Endothelial cell (in vitro differentiated cells): Measurements from ENCODE around the gene QPCTL. TPM values are rescaled to one million over a fixed set of nuclear protein-coding genes. Genes with fewer than 3 reads are reported as not detected.

Experiments used
- DNase-seq: peaks from one replicate; pipeline ENCODE4 v3.0.0; 2021; ENCODE audit warnings: low spot score
- H3K27ac Mint-ChIP-seq: one replicate; pipeline ENCODE4 v1.8.0; 2021; ENCODE audit warnings: mixed read lengths, inconsistent platforms; ENCODE audit not compliant: unreplicated experiment
- H3K27me3 Mint-ChIP-seq: one replicate; pipeline ENCODE4 v1.8.0; 2021; ENCODE audit warnings: mild to moderate bottlenecking, moderate library complexity, mixed read lengths, inconsistent platforms; ENCODE audit not compliant: unreplicated experiment
- H3K36me3 Mint-ChIP-seq: one replicate; pipeline ENCODE4 v1.8.0; 2021; ENCODE audit warnings: mild to moderate bottlenecking, low read depth, mixed read lengths, inconsistent platforms; ENCODE audit not compliant: unreplicated experiment
- H3K4me1 Mint-ChIP-seq: one replicate; pipeline ENCODE4 v1.8.0; 2021; ENCODE audit warnings: mild to moderate bottlenecking, mixed read lengths, inconsistent platforms; ENCODE audit not compliant: unreplicated experiment
- H3K4me3 Mint-ChIP-seq: one replicate; pipeline ENCODE4 v1.8.0; 2021; ENCODE audit warnings: mild to moderate bottlenecking, mixed read lengths, inconsistent platforms; ENCODE audit not compliant: unreplicated experiment
- H3K9me3 Mint-ChIP-seq: one replicate; pipeline ENCODE4 v1.8.0; 2021; ENCODE audit warnings: mixed read lengths, inconsistent platforms; ENCODE audit not compliant: unreplicated experiment
- total RNA-seq: library from RNA; stranded (reverse); fragmentation: NEBNext Ultra II Directional; extraction: Animal tissue kit (Norgen Biotek cat#: 25700); gene quantifications from one replicate; pipeline ENCODE4 v1.2.1, GENCODE V29; 2021; ENCODE audit not compliant: unreplicated experiment
- TF ChIP-seq, protein P1 (sequence below): fragments of 200-600 bp; sonication (generic); IDR thresholded peaks from one replicate; pipeline ENCODE4 v1.5.0; 2021; ENCODE audit warnings: antibody characterized with exemption; ENCODE audit not compliant: unreplicated experiment

The QPCTL gene
- total RNA-seq, 1 donor from 2014 or later = 10.6 TPM

DNA sequence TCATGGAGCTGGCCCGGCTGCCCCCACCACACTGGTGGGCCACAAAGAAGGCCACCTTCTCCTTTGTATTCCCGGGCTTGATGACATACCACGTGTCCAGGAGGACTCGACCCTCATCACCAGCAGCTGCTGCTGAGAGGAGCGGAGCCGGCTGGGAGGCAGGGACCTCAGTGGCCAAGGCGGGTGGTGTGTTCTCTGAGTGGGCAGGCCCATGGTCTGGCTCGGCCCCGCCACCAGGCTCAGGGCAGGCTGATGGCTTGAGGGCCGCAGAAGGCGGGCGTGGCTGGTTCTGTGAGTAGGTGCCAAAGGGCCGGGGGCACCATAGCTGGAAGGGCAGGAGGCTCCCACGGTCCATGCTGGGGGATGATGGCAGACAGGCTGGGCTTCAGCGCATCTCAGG is 20.7 kb downstream of the QPCTL start:
- TF ChIP-seq, protein P1, sequence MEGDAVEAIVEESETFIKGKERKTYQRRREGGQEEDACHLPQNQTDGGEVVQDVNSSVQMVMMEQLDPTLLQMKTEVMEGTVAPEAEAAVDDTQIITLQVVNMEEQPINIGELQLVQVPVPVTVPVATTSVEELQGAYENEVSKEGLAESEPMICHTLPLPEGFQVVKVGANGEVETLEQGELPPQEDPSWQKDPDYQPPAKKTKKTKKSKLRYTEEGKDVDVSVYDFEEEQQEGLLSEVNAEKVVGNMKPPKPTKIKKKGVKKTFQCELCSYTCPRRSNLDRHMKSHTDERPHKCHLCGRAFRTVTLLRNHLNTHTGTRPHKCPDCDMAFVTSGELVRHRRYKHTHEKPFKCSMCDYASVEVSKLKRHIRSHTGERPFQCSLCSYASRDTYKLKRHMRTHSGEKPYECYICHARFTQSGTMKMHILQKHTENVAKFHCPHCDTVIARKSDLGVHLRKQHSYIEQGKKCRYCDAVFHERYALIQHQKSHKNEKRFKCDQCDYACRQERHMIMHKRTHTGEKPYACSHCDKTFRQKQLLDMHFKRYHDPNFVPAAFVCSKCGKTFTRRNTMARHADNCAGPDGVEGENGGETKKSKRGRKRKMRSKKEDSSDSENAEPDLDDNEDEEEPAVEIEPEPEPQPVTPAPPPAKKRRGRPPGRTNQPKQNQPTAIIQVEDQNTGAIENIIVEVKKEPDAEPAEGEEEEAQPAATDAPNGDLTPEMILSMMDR = no peak
- Mint-ChIP-seq H3K36me3 (peaks cover 16% of the 10 kb centered on the region), H3K4me1 (peaks cover 25% of the 10 kb centered on the region), H3K27ac (no peak overlapping the region), H3K27me3 (peaks cover 14% of the 10 kb centered on the region), H3K4me3 (no peak overlapping the region), H3K9me3 (no peaks in the 10 kb centered on the region)
- no peak for DNase-seq

DNA sequence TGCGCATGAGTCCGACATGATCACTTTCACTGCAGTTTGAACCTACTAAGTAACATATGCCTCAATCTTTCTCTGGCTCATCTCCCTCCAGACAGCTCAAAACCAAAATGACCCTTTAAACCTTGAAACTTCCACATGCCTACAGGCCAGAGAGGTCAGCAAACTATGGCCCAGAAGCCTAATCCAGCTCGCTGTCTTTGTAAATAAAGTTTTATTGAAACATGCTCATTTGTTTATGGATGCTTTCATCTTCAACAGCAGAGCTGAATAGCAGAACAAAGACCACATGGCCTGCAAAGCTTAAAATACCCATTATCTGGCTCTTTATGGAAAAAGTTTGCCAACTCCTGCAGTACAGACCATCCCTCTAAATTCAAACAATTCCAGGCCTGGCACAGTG is 22.7 kb downstream of the QPCTL start:
- Mint-ChIP-seq H3K4me3 (no peak overlapping the region), H3K27me3 (peaks cover 14% of the 10 kb centered on the region)

DNA sequence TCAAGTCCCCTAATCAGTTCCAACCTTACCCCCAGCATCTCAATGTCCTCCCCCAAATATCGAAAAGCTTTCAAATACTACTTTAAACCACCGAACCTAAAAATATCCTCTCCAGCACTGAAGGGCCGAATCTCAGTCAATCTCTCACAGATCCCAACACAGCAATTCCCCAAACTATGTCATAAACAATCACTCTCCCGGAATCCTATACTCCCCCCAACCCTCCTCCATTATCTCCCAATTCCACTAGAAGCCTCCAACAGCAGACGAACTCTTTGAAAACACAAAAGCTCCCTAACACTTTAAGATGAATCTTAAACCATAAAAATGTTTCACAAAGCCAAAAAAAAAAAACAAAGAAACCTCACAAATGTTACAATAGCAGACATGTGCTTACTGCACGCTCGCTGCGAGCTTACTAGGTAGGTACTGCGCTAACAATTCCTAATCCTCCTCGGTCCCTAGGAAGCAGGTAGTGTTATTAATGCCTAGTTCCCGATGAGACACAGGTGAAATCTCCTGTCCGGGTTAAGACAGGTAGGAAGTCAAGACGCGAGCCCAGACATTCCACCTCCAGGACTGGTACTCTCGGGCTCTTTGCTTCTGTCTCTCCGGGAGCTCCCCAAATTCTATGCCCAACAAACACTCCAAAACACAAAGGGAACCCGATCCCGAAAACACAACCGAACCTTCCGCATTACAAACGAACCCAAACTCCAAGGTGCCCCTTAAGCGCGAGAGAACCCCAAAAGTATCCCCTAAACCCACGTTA is 24.1 kb downstream of the QPCTL start:
- TF ChIP-seq, protein P1 = no peak
- DNase-seq = no peak
- no peaks in the 10 kb centered on the region for H3K9me3 Mint-ChIP-seq

More for the DNA sequence above, 22.7 kb downstream of the QPCTL start:
- Mint-ChIP-seq H3K36me3 (peaks cover 19% of the 10 kb centered on the region), H3K27ac (peak overlapping the region; percentile 1), H3K4me1 (peaks cover 31% of the 10 kb centered on the region), H3K9me3 (no peaks in the 10 kb centered on the region)
- TF ChIP-seq, protein P1 = no peak
- DNase-seq = no peak

DNA sequence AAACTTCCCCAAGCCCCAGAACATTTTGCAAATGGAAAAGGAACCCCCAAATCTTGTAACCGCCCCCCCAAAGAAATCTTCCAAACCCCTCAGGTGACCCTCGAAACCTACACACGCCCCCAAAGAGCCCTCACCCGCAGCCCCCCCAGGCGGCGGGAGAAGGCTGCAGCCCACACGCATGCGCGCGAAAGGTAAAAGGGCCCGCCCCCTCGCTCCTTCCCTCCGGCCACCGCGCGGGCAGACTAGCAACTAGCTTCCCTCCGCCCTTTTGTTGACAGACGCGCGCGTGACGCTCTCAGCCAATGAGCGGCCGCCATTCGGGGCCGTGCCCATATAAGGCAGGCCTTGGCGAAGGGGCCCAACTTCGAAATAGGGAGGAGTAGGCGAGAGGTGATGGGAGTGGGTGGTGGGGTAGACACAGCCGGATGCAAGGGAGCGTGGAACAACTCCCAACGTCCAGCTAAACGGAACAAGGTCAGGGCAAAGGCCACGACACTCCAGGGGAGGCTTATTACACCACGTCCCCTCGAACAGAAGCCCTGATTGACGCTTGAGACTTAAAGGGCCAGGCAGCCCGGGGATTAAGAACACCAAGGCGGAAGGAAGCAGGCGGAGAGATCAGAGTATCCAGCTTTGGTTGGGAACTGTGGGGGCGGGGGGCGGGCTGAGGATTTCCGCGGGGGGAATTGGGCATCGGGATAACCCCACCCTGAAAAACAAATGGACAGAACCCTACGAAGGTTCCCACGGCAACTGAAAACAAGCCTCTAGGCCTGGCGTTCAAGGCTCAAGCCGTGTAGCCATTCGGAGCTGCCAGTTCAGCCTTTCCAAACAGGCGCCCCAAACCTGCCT is 24.9 kb downstream of the QPCTL start:
- no peaks in the 10 kb centered on the region for H3K9me3 Mint-ChIP-seq
- peaks cover 27% of the 10 kb centered on the region for H3K4me1 Mint-ChIP-seq
- H3K36me3 Mint-ChIP-seq = peaks cover 6% of the 10 kb centered on the region
- TF ChIP-seq, protein P1 = no peak
- DNase-seq = peak; percentile 97
- H3K4me3 Mint-ChIP-seq = peak overlapping the region; percentile 99
- peaks cover 8% of the 10 kb centered on the region for H3K27me3 Mint-ChIP-seq
- peak overlapping the region; percentile 80 for H3K27ac Mint-ChIP-seq

More for the DNA sequence above, 24.1 kb downstream of the QPCTL start:
- H3K4me3 Mint-ChIP-seq = peak overlapping the region; percentile 99
- peaks cover 12% of the 10 kb centered on the region for H3K27me3 Mint-ChIP-seq
- H3K4me1 Mint-ChIP-seq = peaks cover 27% of the 10 kb centered on the region
- H3K36me3 Mint-ChIP-seq = peaks cover 10% of the 10 kb centered on the region
- H3K27ac Mint-ChIP-seq = peak overlapping the region; percentile 80
